SKM-1 treated with dmso at 0.1 percent for 144 hours (cell line): Measurements from ENCODE around the gene IL2RG.

Experiments used
- DNase-seq: peaks from one replicate; lab custom pipeline; 2025; ENCODE audit not compliant: unreplicated experiment; lab: John Stamatoyannopoulos, UW

Gene IL2RG

DNA sequence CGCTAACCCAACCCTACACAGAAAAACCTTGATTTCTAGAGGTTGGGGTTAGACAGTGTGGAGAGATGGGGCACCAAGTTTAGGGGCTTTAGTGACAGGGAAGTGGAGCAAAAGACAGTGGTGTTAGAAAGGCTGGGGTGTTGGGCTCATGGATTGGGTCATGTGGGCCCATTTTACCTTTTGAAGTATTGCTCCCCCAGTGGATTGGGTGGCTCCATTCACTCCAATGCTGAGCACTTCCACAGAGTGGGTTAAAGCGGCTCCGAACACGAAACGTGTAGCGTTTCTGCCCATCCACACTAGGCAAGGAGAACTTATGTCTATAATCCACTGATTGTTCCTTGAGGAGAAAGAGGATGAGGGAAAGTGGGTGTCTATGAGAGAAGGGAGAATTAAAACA lies 2.3 kb downstream of the IL2RG start:
- DNase-seq: no peak

DNA sequence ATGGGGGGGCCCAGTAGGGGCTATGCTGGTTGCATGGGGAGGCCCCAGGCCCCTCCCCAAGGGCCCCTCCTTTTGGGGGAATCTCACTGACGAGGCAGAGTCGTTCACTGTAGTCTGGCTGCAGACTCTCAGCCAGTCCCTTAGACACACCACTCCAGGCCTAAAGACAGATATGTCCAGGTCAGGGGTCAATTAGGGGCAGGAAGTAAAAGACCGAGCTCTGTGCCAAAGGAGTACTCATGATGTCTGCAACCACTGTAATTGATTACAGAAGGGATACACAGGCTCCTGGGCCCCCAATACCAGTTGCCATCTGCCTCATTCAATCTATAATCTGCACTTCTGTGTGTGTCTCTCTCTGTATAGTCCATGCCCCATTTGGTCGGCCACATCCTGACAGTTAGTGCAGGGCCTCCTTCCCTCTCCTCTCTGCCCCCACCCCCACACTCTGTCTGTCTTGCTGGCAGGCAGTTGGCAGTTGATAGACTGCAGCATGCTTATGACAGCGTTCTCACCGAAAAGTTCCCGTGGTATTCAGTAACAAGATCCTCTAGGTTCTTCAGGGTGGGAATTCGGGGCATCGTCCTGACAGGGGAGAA lies 3.5 kb downstream of the IL2RG start:
- DNase-seq: peak; percentile 35

DNA sequence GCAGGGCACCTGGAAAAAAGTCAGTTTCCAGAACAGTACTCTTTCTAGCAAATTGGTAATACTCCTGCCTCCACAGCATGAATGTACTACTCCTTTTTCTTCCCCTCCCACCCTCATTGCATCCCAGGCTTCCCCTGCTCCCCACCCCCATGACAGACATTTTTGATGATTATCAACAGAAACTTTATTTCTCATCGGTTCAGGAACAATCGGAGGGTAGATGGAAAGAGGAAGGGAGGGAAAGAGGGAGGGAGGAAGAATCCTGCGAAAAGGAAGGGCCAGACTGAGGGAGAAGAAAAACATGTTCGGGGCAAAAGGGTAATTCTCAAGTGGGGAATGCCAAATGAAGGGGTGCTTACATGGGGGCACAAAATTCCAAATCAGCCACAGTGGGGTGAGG lies 4.1 kb downstream of the IL2RG start:
- no peak for DNase-seq

DNA sequence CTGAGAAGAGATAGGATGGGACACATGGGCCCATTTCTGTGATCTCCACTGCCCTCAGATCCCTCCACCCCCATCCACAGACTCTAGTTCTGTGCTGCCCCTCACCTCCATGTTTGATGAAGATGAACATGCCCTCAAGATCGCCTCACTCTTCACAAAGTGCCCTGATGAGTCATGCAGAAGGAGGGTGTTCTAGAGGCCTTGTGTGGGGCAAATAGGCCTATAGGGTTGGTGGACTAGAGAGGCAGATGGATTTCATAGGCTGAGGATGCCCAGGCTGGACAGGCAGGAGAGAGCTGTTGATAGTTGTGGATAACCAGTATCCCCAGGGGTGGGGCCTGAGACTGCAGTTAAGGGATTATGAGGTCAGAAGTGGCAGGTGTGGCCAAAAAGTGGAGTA lies 5.0 kb downstream of the IL2RG start, which contains the start of gene CXorf65:
TSS of gene CXorf65 (minus strand) at position 314 of the 400 bp plus-strand sequence. CDS start at position 130, 184 bp downstream.
- no peak for DNase-seq

DNA sequence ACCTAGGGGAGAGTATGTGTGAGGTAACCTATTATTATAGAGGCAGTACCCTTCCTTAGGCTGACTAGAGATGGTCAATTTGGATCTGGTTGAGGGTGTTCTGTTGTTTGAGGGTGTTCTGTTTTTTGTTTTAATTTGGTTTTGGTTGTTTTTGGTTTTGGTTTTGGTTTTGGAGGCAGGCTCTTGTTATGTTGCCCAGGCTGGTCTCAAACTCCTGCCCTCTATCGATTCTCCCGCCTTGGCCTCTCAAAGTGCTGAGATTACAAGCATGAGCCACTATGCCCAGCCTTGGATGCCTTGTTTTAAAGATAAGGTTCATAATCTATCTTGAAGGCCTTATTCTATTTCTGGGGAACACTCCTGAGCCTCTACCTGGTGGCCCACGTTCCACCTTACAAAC lies 5.7 kb downstream of the IL2RG start:
- DNase-seq: no peak

DNA sequence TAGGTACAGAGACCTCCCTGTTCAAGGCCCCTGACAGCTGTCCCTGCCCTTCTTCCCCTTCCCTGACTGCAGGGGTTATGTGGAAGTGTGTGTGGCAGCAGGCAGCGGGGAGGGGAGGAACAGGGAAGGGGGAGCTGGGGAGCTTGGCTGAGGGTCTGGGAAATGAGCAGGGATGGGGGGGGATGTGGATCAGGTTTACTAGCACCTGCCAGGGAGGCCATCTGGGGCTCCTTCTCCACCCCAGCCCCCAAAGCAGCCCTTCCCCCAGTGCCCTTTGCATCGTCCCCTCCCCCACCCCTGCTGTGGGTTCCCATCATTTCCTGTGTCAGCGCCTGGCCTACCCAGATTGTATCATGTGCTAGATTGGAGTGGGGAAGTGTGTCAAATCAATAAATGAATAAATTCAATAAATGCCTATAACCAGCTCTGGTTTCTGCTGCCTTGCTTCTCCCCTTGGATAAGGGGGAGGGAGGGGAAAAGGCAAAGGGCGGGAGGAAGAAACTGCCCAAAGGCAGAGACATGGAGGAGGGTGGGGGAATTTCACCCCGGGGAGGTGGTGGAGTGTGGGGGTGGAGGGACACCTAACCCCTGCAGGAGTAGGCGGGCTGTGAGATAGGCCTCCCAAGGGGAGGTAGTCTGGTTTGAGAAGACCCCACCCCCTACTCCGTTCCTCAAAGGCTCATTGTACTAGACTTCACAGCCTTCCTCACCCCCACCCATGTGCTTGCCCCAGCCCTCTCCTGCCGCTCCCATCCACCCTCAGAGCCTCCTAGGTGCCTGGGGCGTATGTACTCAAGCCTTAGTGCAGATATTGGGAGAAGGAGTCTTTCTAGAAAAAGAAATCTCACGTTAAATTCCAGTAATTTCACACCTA lies 8.0 kb downstream of the IL2RG start:
- DNase-seq: peak; percentile 38

DNA sequence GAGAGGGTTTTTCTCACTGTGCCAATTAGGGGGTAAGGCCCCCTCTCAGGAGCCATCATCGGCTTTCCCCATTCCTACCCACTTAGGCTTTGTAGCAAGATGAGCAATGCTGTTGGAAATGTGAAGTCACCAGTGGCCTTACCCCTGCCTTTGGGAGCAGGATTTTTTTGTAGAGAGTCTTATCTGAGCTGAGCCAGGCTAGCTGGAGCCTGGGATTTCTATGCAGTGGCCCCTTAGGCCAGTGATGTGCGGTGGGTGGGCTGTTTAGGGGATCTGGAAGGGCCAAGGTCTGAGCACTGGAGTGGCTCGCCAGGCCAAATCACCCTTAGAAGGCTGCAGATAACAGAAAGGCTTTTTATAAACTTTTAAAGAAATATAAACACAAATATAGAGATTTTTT lies 9.1 kb downstream of the IL2RG start:
- no peak for DNase-seq

DNA sequence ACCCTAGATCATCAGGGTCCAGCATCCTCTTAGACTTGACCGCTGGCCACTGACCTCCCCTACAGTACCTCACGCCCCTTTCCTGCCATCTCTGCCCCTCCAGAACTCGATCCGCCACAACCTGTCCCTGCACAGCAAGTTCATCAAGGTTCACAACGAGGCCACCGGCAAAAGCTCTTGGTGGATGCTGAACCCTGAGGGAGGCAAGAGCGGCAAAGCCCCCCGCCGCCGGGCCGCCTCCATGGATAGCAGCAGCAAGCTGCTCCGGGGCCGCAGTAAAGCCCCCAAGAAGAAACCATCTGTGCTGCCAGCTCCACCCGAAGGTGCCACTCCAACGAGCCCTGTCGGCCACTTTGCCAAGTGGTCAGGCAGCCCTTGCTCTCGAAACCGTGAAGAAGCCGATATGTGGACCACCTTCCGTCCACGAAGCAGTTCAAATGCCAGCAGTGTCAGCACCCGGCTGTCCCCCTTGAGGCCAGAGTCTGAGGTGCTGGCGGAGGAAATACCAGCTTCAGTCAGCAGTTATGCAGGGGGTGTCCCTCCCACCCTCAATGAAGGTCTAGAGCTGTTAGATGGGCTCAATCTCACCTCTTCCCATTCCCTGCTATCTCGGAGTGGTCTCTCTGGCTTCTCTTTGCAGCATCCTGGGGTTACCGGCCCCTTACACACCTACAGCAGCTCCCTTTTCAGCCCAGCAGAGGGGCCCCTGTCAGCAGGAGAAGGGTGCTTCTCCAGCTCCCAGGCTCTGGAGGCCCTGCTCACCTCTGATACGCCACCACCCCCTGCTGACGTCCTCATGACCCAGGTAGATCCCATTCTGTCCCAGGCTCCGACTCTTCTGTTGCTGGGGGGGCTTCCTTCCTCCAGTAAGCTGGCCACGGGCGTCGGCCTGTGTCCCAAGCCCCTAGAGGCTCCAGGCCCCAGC lies 10.5 kb downstream of the IL2RG start:
- DNase-seq: no peak

DNA sequence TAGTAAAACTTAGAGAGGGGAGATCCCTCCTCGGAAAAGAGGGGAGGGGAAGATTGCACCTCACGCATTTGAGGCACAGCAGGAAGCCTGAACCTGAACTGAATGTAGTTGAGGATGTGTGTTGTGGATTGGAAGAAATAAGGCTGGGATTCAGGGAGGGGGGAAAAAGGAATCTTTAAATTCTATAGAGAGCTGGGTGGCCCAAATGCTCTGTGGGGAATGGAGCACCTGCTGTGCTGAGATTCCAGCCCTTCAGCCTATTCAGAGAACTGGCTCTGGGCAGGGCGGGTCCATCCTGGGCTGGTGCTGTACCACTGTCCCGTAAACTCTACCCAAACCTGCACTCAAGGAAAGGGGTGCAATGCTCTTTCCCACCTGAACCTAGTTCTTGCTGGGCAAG lies 11.6 kb downstream of the IL2RG start:
- DNase-seq: no peak

DNA sequence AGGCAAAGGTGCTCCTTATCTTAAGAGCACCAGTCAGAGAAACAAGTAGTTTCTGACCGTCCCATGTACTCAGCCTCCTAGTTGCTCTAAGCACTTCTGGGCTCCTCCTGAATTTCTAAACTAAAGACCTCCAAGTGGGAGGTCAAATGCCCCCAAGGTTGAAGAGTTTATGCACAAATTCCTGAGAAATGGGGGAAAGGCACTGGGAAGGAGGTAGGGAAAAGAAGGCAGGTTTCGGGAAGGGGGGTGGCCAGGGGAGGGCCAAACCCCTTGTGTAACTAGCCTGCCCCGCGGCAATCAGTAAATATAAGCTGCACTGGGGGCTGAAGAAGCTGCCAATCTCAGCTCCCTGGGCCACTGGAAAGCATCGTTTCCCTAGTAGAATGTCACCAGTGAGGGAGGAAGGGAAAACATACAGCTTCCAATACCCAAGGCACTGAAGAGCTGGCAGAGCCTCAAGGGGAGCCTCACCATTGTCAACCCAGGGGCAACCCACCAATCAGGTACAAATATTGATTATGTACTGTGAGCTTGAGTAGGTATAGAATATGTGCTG lies 12.3 kb downstream of the IL2RG start:
- no peak for DNase-seq

DNA sequence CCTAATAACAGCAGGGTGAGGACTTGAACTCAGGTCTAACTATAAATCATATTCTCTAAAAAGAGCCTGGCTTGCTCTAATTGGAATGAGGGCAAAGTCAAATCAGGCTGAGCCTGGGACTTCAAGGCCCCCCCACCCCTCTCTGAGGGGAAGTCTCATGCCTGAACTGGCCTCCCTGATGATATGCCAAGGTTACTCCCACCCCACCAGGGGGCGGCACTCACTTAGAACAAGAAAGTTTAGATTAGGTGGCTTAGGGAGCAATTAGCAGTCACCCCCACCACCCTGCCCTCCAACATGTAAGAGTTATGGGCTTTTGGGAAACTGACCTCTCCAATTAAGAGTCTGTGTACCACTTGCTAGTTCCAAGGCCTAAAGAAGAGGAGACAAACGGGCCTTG lies 13.1 kb downstream of the IL2RG start:
- peak; percentile 47 for DNase-seq

DNA sequence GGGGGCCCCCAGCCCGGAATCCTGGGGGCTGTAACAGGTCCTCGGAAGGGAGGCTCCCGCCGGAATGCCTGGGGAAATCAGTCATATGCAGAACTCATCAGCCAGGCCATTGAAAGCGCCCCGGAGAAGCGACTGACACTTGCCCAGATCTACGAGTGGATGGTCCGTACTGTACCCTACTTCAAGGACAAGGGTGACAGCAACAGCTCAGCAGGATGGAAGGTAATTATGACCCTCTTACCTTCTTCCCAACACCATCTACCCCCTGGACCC lies 14.7 kb downstream of the IL2RG start:
- no peak for DNase-seq

DNA sequence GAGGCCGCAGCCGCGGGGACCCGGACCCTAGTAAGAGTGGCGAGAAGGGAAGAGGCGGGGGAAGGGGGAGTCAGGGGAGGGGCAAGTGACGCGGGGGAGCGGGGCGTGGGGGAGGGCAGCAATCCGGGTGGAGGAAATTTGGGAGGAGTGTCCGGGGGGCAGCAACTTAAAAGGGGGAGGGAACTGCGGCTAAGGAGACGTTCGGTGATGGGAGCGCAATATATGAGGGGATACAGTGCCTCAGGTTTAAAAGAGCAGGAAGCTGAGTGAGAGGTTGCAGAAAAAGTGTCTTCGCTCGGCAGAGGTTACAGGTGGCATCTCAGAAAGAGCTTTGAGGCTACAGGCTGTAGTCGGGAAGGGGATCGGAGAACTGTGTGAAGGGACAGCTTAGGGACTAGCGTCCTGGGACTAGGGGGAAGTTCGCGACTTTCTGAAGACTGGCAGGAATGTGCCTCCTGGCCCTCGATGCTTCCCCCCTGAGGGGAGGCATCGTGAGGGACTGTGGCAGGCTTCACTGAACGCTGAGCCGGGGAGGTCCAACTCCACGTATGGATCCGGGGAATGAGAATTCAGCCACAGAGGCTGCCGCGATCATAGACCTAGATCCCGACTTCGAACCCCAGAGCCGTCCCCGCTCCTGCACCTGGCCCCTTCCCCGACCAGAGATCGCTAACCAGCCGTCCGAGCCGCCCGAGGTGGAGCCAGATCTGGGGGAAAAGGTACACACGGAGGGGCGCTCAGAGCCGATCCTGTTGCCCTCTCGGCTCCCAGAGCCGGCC lies 15.2 kb downstream of the IL2RG start:
- DNase-seq: peak; percentile 32

DNA sequence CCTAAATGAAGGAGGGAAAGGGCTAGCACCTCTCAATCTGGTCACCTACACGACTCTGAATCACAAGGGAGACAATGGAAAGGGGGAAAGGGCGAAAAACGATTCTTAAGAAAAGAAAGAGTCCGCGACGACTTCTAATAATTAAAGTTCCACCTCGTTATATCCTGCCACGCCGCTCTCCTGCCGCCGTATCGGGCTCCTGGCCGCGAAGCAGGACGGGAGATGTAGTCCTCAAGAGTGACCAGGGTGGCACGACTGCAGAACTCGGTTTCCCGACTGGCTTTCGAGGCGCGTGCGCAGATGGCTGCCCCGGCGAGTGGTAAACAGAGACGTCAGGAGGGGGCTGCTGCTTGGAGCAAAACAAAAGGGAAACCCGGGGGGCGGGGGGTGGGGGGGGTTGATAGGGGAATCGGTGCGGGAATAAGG lies 15.8 kb downstream of the IL2RG start, which contains the start of gene FOXO4:
TSS of gene FOXO4 (plus strand) at position 297 of the 426 bp plus-strand sequence. CDS start 678 bp downstream, outside the sequence.
- DNase-seq: peak; percentile 71

DNA sequence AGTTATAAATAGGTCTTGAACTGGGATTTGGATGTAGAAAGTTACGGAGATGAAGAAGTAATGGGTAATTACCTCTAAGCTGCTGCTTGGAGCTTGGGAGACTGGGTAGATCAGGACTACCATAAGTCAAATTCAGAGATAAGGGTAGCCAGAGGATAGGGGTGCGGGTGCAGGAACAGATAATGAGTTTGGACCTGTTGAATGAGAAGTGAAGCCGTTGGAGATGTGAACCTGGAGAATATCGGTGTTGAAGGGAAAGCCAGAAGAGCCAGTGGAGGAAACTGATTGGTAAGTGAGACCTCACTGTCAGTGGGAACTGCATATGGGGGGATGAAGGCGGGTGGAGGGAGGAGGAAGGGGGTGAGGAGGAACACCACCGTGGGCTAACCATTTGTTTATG lies 16.3 kb downstream of the IL2RG start:
- no peak for DNase-seq

DNA sequence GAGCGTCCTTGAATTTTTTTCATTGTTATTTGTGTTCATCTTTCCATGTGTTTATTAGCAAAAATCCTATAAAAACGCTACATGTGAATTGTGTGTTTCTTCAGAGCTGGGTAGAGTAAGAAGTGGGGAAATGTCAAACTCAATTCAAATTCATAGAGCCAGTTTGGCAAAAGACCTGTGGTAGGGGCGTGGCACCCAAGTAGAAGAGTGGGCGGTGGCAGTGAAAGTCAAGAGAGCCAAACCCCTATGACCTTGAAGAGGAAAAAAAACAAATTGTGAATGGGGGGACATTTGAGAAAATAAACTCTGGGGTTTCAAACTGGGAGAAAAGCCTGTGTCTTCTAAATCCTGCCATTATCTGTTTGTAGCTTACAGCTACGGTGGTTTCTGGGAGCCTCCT lies 20.1 kb downstream of the IL2RG start:
- DNase-seq: no peak

DNA sequence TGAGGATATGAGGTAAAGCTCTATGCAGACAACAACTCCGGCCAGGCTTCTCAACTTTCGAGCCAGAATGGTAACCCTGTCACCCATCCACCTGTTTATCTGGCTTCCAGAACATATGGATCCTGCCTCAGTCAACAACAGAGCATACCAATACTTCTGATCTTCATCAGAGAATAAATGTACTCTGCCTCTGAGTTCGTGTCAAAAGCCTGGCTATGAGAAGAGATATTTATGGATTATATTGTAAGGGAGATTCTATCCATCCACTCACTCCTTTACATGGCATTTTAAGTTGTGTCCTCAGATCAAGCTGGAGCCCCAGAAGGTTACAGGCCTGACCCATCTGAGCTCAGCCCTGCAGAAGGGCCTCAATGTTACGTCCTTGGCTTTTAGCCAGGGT lies 25.5 kb downstream of the IL2RG start:
- no peak for DNase-seq

DNA sequence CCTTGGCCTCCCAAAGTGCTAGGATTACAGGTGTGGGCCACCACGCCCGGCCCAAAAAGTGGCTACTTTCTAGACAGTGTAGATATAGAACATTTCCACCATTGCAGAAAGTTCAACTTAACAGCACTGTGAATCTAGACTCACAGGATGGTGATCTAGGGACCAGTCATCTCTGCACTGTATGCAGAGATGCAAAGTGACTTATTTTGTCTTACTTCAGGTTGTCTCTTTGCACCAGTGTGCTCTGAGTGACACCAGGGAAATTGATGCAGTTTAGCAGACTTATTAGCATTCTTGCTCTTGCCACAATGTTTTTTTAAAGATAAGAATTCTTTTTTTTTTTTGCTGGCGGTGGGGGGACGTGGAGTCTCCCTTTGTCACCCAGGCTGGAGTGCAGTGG lies 28.6 kb downstream of the IL2RG start:
- DNase-seq: no peak

DNA sequence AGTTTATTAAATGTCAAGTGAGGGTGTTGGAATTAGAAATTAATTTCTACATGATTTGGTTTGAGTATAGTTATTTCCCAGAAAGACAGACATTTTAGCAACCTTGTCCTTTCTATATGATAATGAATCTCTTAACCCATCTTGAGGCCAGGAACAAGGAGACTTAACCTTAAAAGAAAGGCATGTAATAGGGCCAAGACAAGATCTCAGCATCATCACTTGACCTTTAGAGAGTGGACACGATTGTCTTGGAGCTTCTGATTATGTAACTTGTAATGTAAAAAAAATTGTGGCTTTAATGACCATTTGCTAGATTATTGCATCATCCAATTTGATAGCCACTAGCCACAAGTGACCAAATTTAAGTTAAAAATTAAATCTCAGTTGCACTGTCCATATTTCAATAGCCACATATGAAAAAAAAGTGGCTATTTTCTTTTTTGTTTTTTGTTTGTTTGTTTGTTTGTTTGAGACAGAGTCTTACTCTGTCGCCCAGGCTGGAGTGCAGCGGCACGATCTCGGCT lies 29.2 kb downstream of the IL2RG start:
- DNase-seq: no peak
